Gastrocnemius medialis (tissue), 4 donors: ENCODE measurements around the gene STARD3.

Source experiments
- CTCF ChIP-seq, 5 experiments: fragments of 450-650 bp in 3 of 5; fragments of 200-600 bp in 2 of 5; sonication (generic) in 2 of 5; IDR thresholded peaks in 4 of 5; conservative IDR thresholded peaks in 1 of 5; 1 replicate in 4 of 5; 2 replicates in 1 of 5; pipeline ENCODE4 v1.5.1; 2016 to 2019; ENCODE audit warnings: antibody characterized with exemption in 5 of 5, mild to moderate bottlenecking in 3 of 5, moderate library complexity in 3 of 5
- POLR2A ChIP-seq, 2 donors: fragments of 450-650 bp; IDR thresholded peaks; one replicate each; pipeline ENCODE4 v1.6.1; 2017; ENCODE audit warnings: antibody characterized with exemption in 2 of 2, mild to moderate bottlenecking in 2 of 2, moderate library complexity in 2 of 2

- TF ChIP-seq CTCF (IDR thresholded peaks at IDR 0.05 in 4 of 5, conservative IDR thresholded peaks at IDR 0.05 in 1 of 5) (no peak), POLR2A (IDR thresholded peaks at IDR 0.05) (no peak)
Measured at GRCh38 chr17:39711851-39712250, 74.9 kb downstream of the STARD3 start.
